H1 (cell line): Measurements from ENCODE around the gene TGFB1.

Source experiments
- CHD1 ChIP-seq: IDR thresholded peaks from 2 replicates; pipeline ENCODE4 v1.6.1; 2012; ENCODE audit warnings: low read depth, low read length, improper control_type of control experiment
- CTCF ChIP-seq, 3 experiments: IDR thresholded peaks; 1 replicate in 2 of 3; 2 replicates in 1 of 3; pipeline versions ENCODE4 v1.5.1 to v1.6.1; 2011; ENCODE audit warnings: low read length in 3 of 3, mild to moderate bottlenecking in 3 of 3, inconsistent platforms in 2 of 3, low read depth in 1 of 3, moderate library complexity in 1 of 3; ENCODE audit not compliant: insufficient read depth in 1 of 3; ENCODE audit errors: control extremely low read depth in 1 of 3
- POLR2A ChIP-seq, 2 experiments: IDR thresholded peaks; 1 replicate in 1 of 2; 2 replicates in 1 of 2; pipeline ENCODE4 v1.6.1; 2011; ENCODE audit warnings: low read depth in 2 of 2, low read length in 2 of 2, mild to moderate bottlenecking in 2 of 2; ENCODE audit errors: control extremely low read depth in 1 of 2

- TF ChIP-seq CTCF (IDR thresholded peaks at IDR 0.05; ENCODE audit: control extremely low read depth in 1 of 3, insufficient read depth in 1 of 3, low read depth in 1 of 3, low read length in 3 of 3), result no peak
- TF ChIP-seq POLR2A (IDR thresholded peaks at IDR 0.05; ENCODE audit: control extremely low read depth in 1 of 2, low read depth in 2 of 2, low read length in 2 of 2), result no peak
- TF ChIP-seq CHD1, result no peak
Observed at GRCh38 chr19:41399091-41399490, 45.4 kb upstream of the TGFB1 start.
